H4 (cell line): ENCODE results near the gene WDR55. TPM values are rescaled to one million over a fixed set of nuclear protein-coding genes. Genes with fewer than 3 reads are reported as not detected.
"Not testable (repeated sequence)": the region's sequence is repeated elsewhere in the genome, so short reads cannot be mapped to it uniquely, and the experiment has no call there.

ENCODE experiments used
- DNase-seq: peaks from one replicate; pipeline ENCODE4 v3.0.0-alpha.2; 2015; ENCODE audit warnings: low spot score
- total RNA-seq: library from RNA; depleted of rRNA; stranded (reverse); fragments of >200 nt; shearing (Covaris generic); gene quantifications from 2 replicates; pipeline ENCODE4 v1.2.3, GENCODE V29; 2014; rRNA removed

Gene WDR55
- 13.7 and 15.2 TPM in 2 replicates for total RNA-seq

GRCh38 chr5:140664359-140665119 lies at the start of gene WDR55:
Gene WDR55 (plus strand): TSS chr5:140664904. CDS start chr5:140664913, 9 bp downstream.
- DNase-seq = peak; percentile 94

- DNase-seq = no peak
Observed at GRCh38 chr5:140622301-140622700, 42.4 kb upstream of the WDR55 start.

DNA sequence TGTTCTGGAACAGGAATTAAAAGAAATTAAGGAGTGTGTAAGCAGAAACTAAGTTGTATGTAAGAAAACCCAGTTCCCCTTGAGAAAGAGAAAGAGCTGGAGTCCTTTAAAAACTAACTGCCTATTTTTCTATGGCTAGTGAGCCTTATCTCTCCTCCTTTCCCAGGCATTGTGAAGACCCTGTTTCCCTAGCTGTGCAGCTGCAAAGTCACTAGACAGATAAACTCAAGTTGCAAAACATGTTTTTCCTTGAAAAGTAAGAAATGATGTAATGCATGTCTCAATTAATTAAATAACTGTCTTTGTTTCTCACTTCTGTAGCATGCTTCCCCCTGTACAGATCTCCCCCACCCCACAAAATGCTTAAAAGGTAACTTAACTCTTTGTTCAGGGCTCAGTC lies 41.6 kb upstream of the WDR55 start:
- DNase-seq = not testable (repeated sequence)

DNA sequence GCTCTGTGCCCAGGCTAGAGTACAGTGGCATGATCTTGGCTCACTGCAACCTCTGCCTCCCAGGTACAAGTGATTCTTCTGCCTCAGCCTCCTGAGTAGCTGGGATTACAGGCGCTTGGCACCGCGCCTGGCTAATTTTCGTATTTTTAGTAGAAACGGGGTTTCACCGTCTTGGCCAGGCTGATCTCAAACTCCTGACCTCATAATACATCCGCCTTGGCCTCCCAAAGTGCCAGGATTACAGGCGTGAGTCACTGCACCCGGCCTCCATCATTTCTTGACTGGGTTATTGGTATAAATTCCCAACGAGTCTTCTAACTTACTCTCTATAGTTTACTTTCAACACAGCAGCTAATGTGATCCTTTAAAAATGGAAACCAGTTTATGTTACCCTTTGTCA lies 39.8 kb upstream of the WDR55 start:
- not testable (repeated sequence) for DNase-seq

DNA sequence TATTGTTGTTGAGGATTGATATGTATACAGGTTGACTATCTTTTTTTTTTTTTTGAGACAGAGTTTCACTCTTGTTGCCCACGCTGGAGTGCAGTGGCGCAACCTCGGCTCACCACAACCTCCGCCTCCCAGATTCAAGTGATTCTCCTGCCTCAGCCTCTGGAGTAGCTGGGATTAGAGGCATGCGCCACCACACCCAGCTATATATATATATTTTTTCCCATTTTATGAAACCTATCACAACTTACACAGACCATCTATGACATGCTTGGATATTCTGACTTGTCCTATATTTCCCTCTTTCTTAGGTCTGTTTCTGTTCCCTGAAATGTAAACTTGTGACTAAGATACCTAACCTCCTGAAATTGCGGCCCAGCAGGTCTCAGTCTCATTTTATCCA lies 36.7 kb upstream of the WDR55 start:
- DNase-seq = no peak

- no peak for DNase-seq
Observed at GRCh38 chr5:140628711-140629110, 36.0 kb upstream of the WDR55 start.

GRCh38 chr5:140630292-140631035 lies 34.2 kb upstream of the WDR55 start:
- no peak for DNase-seq

- no peak for DNase-seq
Observed at GRCh38 chr5:140631036-140631417, 33.7 kb upstream of the WDR55 start.

DNA sequence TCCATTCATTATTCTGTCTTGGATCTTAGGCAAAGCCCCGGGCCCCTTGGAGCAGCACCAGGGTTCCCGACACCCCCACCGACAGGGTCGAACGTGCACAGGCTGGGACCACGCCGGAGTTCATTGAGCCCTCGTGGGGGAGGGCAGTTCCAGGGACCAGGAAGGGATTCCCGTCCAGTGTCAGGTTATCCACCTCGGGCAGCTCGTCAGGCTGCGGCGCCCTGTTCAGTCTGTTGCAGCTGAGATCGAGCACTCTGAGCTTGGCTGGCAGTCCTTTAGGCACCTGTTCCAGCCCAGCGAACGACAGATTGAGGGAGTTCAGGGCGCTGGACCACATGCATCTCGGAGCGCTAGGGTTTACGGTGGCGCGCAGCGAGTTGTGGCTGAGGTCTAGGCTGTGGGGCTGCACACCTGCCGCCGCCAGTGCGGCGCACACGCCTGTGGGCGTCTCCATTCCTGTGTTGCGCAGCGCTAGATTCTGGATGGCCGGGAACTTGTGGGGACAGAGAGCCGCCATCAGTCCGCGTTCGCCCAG lies 32.8 kb upstream of the WDR55 start:
- DNase-seq = no peak

DNA sequence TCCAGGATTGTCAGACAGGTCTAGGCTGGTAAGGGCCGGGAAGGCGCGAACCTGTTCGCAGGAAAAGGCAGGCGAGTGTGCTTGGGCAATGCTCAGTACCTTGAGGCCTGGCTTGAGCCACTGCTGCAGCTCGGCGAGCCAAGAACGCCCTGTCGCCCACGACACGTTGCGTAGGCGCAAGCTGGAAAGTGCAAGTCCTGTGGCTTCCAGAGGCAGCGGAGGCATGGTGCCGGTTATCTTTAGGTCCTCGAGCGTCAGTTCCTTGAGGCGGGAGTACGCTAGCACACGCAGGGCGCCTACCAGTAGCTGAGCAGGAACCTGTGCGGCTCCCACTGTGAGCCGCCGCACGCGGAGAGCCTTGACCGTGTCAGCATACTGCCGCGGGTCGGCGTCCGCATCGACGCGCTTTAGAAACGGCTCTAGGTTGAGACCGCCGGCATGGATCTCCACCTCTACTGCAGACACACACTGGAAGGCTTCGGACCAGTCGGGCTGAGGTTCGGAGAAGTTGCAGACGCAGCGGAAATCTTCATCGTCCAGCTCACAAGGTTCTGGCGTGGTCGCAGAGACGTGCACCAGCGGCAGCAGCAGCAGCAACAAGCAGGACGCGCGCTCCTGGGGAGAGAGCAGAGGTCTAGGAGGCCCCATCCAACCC lies 32.2 kb upstream of the WDR55 start:
- DNase-seq = no peak

DNA sequence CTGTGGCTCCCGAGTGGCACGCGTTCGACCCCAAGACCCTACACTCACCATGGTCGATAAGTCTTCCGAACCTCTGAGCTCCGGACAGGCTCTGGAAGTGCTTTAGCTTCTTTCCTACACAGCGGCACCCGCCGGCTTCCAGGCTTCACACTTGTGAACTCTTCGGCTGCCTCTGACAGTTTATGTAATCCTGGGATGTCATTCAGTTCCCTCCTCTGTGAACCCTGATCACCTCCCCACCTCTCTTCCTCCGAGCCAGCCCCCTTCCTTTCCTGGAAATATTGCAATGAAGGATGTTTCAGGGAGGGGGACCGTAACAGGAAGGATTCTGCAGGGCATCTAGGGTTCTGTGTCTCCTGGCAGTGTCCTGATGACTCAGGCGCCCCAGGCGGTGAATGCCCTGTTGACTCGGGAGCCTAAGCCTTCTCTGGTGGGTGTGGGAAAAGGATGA lies 31.7 kb upstream of the WDR55 start, which contains the start of gene CD14:
Gene CD14 (minus strand): TSS at position 155 of the 451 bp plus-strand sequence. CDS start 104 bp downstream, at position 51.
- no peak for DNase-seq

GRCh38 chr5:140633501-140633900 lies 31.2 kb upstream of the WDR55 start:
- no peak for DNase-seq

DNA sequence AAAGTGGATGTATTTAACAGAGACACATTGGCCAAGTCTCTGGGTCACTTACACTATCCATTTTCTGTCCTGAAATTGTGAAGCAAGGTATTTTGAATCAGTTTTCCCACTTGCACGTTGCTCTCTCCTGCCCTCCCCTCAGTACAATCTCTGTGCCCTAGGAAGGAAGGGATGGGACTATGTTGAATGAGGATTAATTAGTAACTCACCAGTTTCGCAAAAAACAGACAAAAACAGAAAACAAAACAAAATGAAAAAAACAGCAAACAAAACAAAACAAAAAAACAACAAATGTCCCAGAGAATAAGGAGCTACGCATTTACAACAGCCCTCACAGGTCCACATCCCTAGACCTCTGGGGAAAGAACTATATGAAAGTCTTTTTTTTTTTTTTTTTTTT lies 30.6 kb upstream of the WDR55 start:
- no peak for DNase-seq

GRCh38 chr5:140635291-140636257 lies 29.1 kb upstream of the WDR55 start:
- DNase-seq = no peak

DNA sequence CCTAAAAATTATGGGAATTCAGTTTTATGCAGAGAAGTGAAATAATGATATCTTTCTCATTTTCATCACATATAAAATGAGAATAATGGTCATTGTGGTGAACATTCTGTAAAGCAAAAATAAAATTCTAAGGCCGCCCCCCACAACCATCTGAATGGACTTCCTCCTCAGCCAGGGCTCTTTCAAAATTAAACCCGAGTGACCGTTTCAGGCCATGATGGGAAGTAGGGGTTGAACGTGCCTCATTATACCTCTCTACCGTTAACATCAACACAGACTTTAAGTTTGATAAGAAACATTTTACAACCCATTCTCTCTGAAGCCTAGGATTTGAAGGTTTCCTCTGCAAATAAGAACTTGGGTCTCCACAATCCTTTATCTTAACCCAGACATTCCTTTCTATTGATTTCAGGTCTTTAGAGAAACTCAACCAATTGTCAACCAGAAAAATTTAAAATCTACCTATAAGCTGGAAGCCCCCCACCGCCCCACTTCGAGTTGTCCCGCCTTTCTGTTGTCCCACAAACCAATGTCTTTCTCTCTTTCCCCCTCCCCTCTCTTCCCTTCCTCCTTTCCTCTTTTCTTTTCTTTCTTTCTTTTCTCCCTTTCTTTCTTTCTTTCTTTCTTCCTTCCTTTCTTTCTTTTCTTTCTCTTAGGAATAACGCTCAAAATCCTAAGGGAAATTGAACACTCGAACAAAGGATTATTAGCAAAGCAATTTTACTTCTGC lies 27.2 kb upstream of the WDR55 start:
- DNase-seq = no peak

- DNase-seq = not testable (repeated sequence)
Observed at GRCh38 chr5:140638898-140639147, 25.9 kb upstream of the WDR55 start.

DNA sequence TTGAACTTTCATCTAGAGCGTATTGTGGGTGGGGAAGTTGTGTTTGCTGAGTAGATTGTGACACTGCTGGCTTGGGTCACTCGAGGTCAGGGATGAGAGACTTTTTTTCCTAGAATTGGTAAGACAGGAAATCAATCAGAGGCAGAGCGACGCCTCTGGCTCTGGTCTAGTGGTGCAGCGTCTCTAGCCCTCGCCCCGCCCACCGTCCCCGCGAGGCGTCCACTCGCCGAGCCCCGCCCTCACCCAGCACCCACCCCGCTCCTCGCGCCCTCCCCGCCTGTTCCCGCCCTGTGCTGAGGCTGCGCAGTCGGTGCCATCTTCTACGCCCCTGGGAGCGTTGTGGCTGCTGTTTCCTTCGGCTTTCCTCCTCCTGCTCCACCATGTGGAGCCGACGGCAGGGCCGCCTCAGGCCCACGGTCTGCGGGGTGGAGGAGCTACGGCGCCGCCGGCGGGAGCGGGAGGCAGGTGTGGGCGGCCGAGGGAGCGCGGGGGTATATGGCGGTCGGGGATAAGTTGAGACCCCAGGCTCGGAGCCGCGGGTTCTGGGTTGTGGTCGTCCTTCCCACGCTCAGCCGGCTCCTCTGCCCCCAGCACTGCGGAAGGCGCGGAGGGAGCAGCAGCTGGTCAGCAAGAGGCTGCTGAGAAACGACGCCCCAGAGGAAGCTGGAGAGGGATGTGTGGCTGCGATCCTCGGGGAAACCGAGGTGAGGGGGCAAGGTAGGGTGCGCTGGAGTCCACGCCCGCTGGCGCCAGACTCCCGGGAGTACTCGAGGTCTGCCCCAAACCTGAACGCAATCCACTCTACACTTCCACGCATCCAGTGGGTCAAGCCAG lies 25.3 kb upstream of the WDR55 start, which contains the start of gene TMCO6:
Gene TMCO6 (plus strand): TSS at position 304 of the 834 bp plus-strand sequence. CDS start 77 bp downstream, at position 381.
- DNase-seq = peak; percentile 90

DNA sequence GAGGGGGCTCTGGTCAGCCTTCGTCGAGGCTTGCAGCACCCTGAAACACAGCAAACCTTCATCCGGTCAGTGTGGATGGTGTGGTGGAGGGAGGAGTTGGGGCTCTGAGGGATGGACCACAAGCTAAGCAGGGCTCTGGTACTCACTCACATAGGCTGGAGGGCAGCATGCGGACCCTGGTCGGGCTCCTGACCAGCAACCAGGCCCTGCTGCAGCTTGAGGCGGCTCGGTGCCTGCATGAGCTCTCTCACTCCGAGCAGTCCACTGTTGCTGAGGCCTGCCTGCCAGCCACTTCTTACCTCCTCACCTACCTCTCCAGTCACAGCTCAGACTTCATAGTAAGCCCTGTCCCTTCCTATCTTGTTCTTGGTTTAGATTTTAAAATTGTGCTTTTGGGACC lies 23.0 kb upstream of the WDR55 start:
- DNase-seq = no peak

GRCh38 chr5:140642718-140643117 lies 22.0 kb upstream of the WDR55 start:
- DNase-seq = no peak

DNA sequence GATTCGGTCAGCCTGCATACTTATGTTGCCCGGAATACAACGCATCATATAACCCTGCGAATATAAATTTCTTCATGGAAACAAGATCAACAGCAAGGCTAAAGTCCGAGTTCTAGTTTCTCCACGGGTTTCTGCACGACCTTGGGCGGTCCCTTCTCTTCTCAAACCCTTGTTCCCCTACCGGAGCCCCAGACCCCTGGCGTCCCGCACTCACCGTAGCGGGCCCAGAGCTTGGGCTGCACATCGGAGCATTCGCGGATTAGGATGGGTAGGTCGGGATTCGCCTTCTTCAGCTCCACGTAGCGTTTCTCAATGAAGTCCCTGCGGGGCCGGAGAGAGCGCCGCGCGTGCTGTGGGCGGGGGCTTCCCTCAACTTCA lies 17.7 kb upstream of the WDR55 start:
- DNase-seq = no peak
